AG09309 (cell line): Measurements from ENCODE around the gene RBBP4.
"Not testable (repeated sequence)": the region's sequence is repeated elsewhere in the genome, so short reads cannot be mapped to it uniquely, and the experiment has no call there.

Experiments used
- DNase-seq: peaks from one replicate; pipeline ENCODE4 v3.0.0-alpha.2; 2010; ENCODE audit warnings: low read depth
- H3K4me3 ChIP-seq: 2 replicates; pipeline ENCODE4 v1.5.1; 2011; ENCODE audit warnings: mild to moderate bottlenecking, low read depth, low read length, moderate library complexity; ENCODE audit not compliant: control insufficient read depth
- CTCF ChIP-seq: IDR thresholded peaks from 2 replicates; pipeline ENCODE4 v1.5.1; 2011; ENCODE audit warnings: mild to moderate bottlenecking, low read depth, low read length, inconsistent platforms; ENCODE audit not compliant: insufficient read depth, control insufficient read depth; ENCODE audit errors: missing control alignments

The RBBP4 gene

GRCh38 chr1:32702599-32703478 lies 51.8 kb downstream of the RBBP4 start, which contains the start of gene SYNC:
Gene SYNC (minus strand): TSS chr1:32702770. CDS start chr1:32702660, 110 bp downstream.
- H3K4me3 ChIP-seq, result peak within 1 kb of the TSS; percentile 81
- DNase-seq, result peak; percentile 34
- no peak for TF ChIP-seq CTCF

GRCh38 chr1:32703479-32704291 lies 52.7 kb downstream of the RBBP4 start:
- peak; percentile 94 for DNase-seq
- peak overlapping the region; percentile 81 for H3K4me3 ChIP-seq
- no peak for TF ChIP-seq CTCF

GRCh38 chr1:32705516-32705915 lies 54.5 kb downstream of the RBBP4 start:
- no peak for DNase-seq
- TF ChIP-seq CTCF, result no peak
- no peak overlapping the region for H3K4me3 ChIP-seq

GRCh38 chr1:32706491-32706890 lies 55.5 kb downstream of the RBBP4 start:
- TF ChIP-seq CTCF, result no peak
- H3K4me3 ChIP-seq, result no peak overlapping the region
- DNase-seq, result no peak

GRCh38 chr1:32709075-32709474 lies 58.1 kb downstream of the RBBP4 start:
- TF ChIP-seq CTCF, result peak; percentile 2
- no peak overlapping the region for H3K4me3 ChIP-seq
- no peak for DNase-seq

- no peak for TF ChIP-seq CTCF
- no peak overlapping the region for H3K4me3 ChIP-seq
Measured at GRCh38 chr1:32709476-32709875, 58.5 kb downstream of the RBBP4 start.

GRCh38 chr1:32711221-32711620 lies 60.2 kb downstream of the RBBP4 start:
- not testable (repeated sequence) for DNase-seq

More at GRCh38 chr1:32709476-32709875, 58.5 kb downstream of the RBBP4 start:
- no peak for DNase-seq

More at GRCh38 chr1:32711221-32711620, 60.2 kb downstream of the RBBP4 start:
- not testable (repeated sequence) for H3K4me3 ChIP-seq
